Measurements from ENCODE around the gene FAM193B. TPM values are rescaled to one million over a fixed set of nuclear protein-coding genes. Genes with fewer than 3 reads are reported as not detected.

Gene FAM193B
- total and polyA plus RNA-seq, 4 donors: 49.0 to 139 (median 81.4) TPM

GRCh38 chr5:177548495-177548894 lies 5.9 kb downstream of the FAM193B start:
- no peak overlapping the region for H3K27ac ChIP-seq (ENCODE audit: low read depth in 1 of 2, low read length in 1 of 2)
- no peak for ATAC-seq (ENCODE audit: insufficient read depth, low FRiP score)
- H3K9me3 ChIP-seq (ENCODE audit: control insufficient read depth in 4 of 4, insufficient read depth in 3 of 4, low read length in 3 of 4): no peaks in the 10 kb centered on the region
- no peak for DNase-seq
- WGBS, 2 donors: 37 to 78% methylated on average over 1 of the region's 1 CpG
- no peaks in the 10 kb centered on the region for H3K27me3 ChIP-seq (ENCODE audit: control insufficient read depth in 3 of 3, insufficient read depth in 3 of 3, low read length in 2 of 3)
- TF ChIP-seq, protein P1, sequence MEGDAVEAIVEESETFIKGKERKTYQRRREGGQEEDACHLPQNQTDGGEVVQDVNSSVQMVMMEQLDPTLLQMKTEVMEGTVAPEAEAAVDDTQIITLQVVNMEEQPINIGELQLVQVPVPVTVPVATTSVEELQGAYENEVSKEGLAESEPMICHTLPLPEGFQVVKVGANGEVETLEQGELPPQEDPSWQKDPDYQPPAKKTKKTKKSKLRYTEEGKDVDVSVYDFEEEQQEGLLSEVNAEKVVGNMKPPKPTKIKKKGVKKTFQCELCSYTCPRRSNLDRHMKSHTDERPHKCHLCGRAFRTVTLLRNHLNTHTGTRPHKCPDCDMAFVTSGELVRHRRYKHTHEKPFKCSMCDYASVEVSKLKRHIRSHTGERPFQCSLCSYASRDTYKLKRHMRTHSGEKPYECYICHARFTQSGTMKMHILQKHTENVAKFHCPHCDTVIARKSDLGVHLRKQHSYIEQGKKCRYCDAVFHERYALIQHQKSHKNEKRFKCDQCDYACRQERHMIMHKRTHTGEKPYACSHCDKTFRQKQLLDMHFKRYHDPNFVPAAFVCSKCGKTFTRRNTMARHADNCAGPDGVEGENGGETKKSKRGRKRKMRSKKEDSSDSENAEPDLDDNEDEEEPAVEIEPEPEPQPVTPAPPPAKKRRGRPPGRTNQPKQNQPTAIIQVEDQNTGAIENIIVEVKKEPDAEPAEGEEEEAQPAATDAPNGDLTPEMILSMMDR (IDR thresholded peaks at IDR 0.05; ENCODE audit: control extremely low read depth, extremely low read depth): no peak
- no peak overlapping the region for H3K4me3 ChIP-seq
- no peak overlapping the region for H3K9ac ChIP-seq (ENCODE audit: insufficient read depth in 1 of 2, low read length in 2 of 2)
- peaks cover 0 to 22% (median 12%) of the 10 kb centered on the region in 4 donors for H3K36me3 ChIP-seq (ENCODE audit: control insufficient read depth in 4 of 4, insufficient read depth in 4 of 4, low read length in 4 of 4)
- H3K4me1 ChIP-seq (ENCODE audit: control insufficient read depth in 5 of 5, insufficient read depth in 5 of 5, low read length in 5 of 5): peaks cover 13 to 25% (median 19%) of the 10 kb centered on the region in 5 donors

DNA sequence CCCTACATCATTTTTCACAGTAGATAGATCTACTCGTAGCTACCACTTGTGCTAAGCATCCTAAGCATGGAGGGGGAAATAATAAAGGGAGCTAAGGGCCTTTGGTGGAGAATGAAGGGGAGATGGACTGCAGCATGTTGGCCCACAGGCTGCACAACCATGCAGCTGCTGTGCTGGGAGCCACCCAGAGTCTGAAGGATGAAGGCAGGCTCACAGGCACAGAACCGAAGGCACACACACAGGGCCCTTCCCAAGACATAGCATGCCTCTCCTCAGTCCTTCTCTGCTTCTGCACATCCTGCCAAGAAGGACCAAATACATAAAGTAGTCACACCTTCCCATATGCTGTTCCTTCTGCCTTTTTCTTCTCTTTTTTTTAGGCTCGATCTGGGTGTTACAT lies 6.6 kb downstream of the FAM193B start:
- Histone ChIP-seq H3K27ac (ENCODE audit: low read depth in 1 of 2, low read length in 1 of 2) (no peak overlapping the region), H3K4me3 (no peak overlapping the region), H3K27me3 (ENCODE audit: control insufficient read depth in 3 of 3, insufficient read depth in 3 of 3, low read length in 2 of 3) (no peaks in the 10 kb centered on the region), H3K9ac (ENCODE audit: insufficient read depth in 1 of 2, low read length in 2 of 2) (peak overlapping the region in 1 of 2 donors; percentile 43), H3K4me1 (ENCODE audit: control insufficient read depth in 5 of 5, insufficient read depth in 5 of 5, low read length in 5 of 5) (peaks cover 9 to 27% (median 18%) of the 10 kb centered on the region in 5 donors), H3K9me3 (ENCODE audit: control insufficient read depth in 4 of 4, insufficient read depth in 3 of 4, low read length in 3 of 4) (no peaks in the 10 kb centered on the region), H3K36me3 (ENCODE audit: control insufficient read depth in 4 of 4, insufficient read depth in 4 of 4, low read length in 4 of 4) (peaks cover 0 to 20% (median 9%) of the 10 kb centered on the region in 4 donors)
- no peak for ATAC-seq (ENCODE audit: insufficient read depth, low FRiP score)
- WGBS, 2 donors: 57 to 77% methylated on average over 3 of the region's 3 CpGs
- TF ChIP-seq, protein P1 (IDR thresholded peaks at IDR 0.05; ENCODE audit: control extremely low read depth, extremely low read depth): no peak
- no peak for DNase-seq

DNA sequence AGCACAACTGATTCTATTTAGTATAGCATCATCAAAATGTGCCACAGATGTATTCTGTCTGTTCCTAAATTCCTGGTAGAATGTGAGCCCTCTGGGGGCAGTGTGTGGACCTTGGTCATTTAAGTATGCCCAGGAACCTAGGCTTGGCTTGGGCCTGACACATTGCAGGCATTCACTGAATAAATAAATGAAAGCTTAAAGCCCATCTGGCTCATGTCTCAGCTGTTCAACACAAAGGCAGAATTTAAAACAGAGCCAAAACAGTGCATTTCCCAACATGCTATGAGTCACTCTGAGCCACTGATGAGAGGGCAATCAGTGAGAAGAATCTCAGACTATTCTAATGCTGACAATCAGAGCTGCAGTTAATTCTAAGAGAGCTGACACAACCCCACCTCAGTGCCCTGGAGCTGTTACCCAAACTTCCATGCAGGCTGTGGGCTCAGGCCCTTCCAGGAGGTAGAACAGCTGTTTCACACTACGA lies 8.1 kb downstream of the FAM193B start:
- Histone ChIP-seq H3K9me3 (ENCODE audit: control insufficient read depth in 4 of 4, insufficient read depth in 3 of 4, low read length in 3 of 4) (no peaks in the 10 kb centered on the region), H3K27me3 (ENCODE audit: control insufficient read depth in 3 of 3, insufficient read depth in 3 of 3, low read length in 2 of 3) (no peaks in the 10 kb centered on the region), H3K4me1 (ENCODE audit: control insufficient read depth in 5 of 5, insufficient read depth in 5 of 5, low read length in 5 of 5) (peaks cover 6 to 23% (median 15%) of the 10 kb centered on the region in 5 donors), H3K27ac (ENCODE audit: low read depth in 1 of 2, low read length in 1 of 2) (peak overlapping the region; percentile 24 to 90), H3K4me3 (no peak overlapping the region), H3K36me3 (ENCODE audit: control insufficient read depth in 4 of 4, insufficient read depth in 4 of 4, low read length in 4 of 4) (peaks cover 1 to 13% (median 7%) of the 10 kb centered on the region in 4 donors), H3K9ac (ENCODE audit: insufficient read depth in 1 of 2, low read length in 2 of 2) (no peak overlapping the region)
- TF ChIP-seq, protein P1 (IDR thresholded peaks at IDR 0.05; ENCODE audit: control extremely low read depth, extremely low read depth): no peak
- peak; percentile 33 to 79 (median 70) for DNase-seq
- WGBS, 2 donors: 67 to 81% methylated on average over 1 of the region's 1 CpG
- ATAC-seq (ENCODE audit: insufficient read depth, low FRiP score): peak; percentile 80

Measured in lung (tissue), 12 donors.